ENCODE measurements around the gene PTGES.
A peak's percentile ranks its signal among the peaks of the same experiment; 100 is the strongest.

PTGES gene

DNA sequence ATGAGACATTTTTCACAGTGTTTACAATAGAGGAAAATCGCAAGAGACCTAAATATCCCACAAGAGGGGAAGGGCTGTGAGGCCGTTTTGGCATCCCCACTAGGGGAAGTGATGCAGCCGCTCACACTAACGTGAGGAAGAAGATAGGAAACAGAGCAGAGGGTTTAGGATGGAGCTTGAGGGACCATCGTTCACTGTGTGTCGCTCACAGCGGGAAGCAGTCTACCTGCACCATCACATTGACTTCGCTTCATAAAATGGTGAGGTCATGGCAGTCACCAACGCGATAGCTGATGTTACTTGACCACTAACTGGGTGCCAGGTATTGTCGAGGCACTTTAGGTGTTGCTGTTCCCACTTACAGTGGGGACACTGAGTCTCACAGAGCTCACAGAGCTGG lies 51.8 kb downstream of the PTGES start:
- no peak overlapping the region for H3K27ac Mint-ChIP-seq
- no peak for DNase-seq
- peaks cover 9% of the 10 kb centered on the region for H3K36me3 Mint-ChIP-seq (ENCODE audit: low read depth)
- TF ChIP-seq, protein P1, sequence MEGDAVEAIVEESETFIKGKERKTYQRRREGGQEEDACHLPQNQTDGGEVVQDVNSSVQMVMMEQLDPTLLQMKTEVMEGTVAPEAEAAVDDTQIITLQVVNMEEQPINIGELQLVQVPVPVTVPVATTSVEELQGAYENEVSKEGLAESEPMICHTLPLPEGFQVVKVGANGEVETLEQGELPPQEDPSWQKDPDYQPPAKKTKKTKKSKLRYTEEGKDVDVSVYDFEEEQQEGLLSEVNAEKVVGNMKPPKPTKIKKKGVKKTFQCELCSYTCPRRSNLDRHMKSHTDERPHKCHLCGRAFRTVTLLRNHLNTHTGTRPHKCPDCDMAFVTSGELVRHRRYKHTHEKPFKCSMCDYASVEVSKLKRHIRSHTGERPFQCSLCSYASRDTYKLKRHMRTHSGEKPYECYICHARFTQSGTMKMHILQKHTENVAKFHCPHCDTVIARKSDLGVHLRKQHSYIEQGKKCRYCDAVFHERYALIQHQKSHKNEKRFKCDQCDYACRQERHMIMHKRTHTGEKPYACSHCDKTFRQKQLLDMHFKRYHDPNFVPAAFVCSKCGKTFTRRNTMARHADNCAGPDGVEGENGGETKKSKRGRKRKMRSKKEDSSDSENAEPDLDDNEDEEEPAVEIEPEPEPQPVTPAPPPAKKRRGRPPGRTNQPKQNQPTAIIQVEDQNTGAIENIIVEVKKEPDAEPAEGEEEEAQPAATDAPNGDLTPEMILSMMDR (IDR thresholded peaks at IDR 0.05) = no peak
- H3K4me3 Mint-ChIP-seq = no peak overlapping the region
- H3K9me3 Mint-ChIP-seq = no peaks in the 10 kb centered on the region
- peaks cover 34% of the 10 kb centered on the region for H3K4me1 Mint-ChIP-seq
- peaks cover 20% of the 10 kb centered on the region for H3K27me3 Mint-ChIP-seq (ENCODE audit: low read depth, poor library complexity)

DNA sequence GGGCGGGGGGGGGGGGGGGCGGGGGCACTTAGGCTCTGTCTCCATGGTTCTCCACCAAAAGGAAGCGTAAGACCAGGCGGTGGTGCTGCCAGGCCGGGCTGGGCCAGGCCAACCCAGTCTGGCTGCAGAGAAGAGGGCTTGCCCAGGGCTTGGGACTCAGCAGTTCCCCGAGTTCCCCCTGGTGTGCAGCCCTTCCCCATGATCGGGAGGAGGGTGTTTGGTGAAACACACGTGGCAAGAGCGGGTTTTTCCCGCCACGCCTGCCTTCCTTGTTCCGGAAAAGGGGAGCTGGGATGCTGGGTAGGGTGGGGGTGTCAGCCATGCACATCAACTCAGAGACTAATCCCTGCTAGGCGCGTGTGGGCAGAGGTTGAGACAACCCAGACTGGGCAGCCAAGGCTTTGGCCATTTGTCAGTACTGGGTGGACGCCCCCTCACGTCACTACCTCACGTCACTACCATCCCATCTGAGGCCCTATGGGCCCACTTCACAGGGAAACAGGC lies 54.5 kb downstream of the PTGES start:
- no peak overlapping the region for H3K27ac Mint-ChIP-seq

DNA sequence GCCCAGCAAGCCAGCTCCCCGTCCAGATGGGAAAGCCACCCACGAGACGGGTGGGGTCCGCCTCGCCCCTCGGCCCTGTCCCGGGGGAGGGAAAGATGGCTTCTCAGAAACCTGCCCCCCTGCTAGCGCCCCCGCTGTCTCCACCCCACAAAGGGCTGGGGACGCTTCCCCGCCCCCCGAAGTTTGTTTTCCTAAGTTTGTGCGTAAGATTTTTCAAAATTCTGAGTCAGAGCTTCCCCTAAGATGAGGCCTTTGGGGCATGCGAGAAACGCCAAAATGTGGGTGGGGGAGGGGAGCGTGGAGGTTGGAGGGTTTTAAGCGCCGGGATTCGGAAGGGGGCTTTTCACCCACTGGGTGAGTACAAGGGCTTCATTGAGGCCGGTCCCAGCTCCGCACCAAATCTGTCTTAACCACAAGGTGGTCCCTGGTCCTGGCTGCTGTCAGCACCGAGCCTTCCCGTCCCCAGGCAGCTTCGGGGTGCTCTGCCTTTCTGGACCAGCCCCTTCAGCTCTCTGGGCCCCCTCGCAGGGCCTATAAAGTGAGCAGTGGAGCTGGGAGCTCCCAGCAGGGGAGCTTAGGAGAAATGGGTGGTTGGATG lies 55.1 kb downstream of the PTGES start:
- no peak for DNase-seq
- H3K9me3 Mint-ChIP-seq = no peaks in the 10 kb centered on the region
- H3K27me3 Mint-ChIP-seq (ENCODE audit: low read depth, poor library complexity) = peaks cover 42% of the 10 kb centered on the region
- H3K36me3 Mint-ChIP-seq (ENCODE audit: low read depth) = peaks cover 11% of the 10 kb centered on the region
- no peak overlapping the region for H3K27ac Mint-ChIP-seq
- peaks cover 33% of the 10 kb centered on the region for H3K4me1 Mint-ChIP-seq
- TF ChIP-seq, protein P1 (IDR thresholded peaks at IDR 0.05) = no peak
- peak overlapping the region; percentile 70 for H3K4me3 Mint-ChIP-seq

More for the DNA sequence above, 54.5 kb downstream of the PTGES start:
- Mint-ChIP-seq H3K9me3 (no peaks in the 10 kb centered on the region), H3K4me3 (no peak overlapping the region), H3K27me3 (ENCODE audit: low read depth, poor library complexity) (peaks cover 45% of the 10 kb centered on the region), H3K4me1 (peaks cover 39% of the 10 kb centered on the region), H3K36me3 (ENCODE audit: low read depth) (peaks cover 6% of the 10 kb centered on the region)
- TF ChIP-seq, protein P1 (IDR thresholded peaks at IDR 0.05) = no peak
- DNase-seq = no peak

DNA sequence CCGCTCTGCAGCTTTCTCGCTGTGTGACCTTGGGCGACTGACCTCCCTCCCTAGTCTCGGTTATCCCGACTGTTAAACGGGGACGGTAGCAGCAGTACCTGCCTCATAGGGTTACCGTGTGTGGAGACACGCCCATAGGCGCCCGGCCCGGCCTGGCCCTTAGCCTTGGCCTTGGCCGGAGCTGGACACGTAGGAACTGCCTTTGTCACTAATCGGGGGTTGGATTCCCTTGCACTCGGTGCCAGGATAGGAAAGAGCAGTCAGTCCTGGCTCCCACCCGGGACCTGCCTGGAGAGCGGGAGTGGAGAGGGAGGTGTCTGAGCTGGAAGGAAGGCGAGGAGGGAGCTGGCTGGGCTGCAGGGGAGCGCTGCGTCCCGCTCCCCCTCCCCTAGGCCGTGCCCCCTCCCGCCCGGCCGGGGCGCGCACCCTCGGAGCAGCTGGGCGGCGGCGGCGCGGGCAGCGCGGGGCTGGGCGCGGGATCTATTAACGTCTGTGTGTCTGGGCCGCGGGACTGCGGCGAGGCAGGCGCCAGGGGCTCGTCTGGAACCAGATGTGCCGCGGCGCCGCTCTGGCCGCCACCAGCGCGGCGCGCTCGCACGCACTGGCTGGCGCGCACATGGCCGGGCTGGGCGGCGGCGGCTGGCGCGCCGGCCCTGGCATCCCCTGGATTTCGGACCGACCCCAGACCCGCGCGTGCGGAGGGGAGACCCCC lies 55.7 kb downstream of the PTGES start:
- H3K27me3 Mint-ChIP-seq (ENCODE audit: low read depth, poor library complexity) = peaks cover 39% of the 10 kb centered on the region
- peaks cover 28% of the 10 kb centered on the region for H3K4me1 Mint-ChIP-seq
- peaks cover 17% of the 10 kb centered on the region for H3K36me3 Mint-ChIP-seq (ENCODE audit: low read depth)
- H3K9me3 Mint-ChIP-seq = no peaks in the 10 kb centered on the region
- no peak overlapping the region for H3K27ac Mint-ChIP-seq
- DNase-seq = peak; percentile 72
- TF ChIP-seq, protein P1 (IDR thresholded peaks at IDR 0.05) = no peak
- H3K4me3 Mint-ChIP-seq = peak overlapping the region; percentile 90

DNA sequence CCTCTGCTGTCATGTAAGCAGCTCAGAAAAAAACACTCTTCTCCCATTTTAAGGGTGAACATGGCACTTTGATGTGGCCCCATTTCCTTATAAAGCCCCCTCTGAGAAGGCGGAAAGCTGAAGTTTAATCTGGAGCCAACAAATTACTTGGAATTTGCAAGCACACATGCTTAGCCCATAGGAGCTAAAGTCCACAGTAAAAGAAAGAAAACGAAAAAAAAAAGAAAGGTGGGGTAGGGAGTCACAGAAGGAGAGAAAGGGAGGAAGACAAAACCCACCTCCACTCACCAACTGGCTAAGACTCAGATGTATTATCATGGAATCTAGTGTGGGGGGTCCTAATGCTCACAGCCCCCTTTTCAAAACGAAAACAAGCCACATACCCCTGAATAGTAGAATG lies 57.0 kb downstream of the PTGES start:
- peaks cover 25% of the 10 kb centered on the region for H3K4me1 Mint-ChIP-seq
- TF ChIP-seq, protein P1 (IDR thresholded peaks at IDR 0.05) = no peak
- H3K27ac Mint-ChIP-seq = no peak overlapping the region
- H3K9me3 Mint-ChIP-seq = no peaks in the 10 kb centered on the region
- peaks cover 40% of the 10 kb centered on the region for H3K27me3 Mint-ChIP-seq (ENCODE audit: low read depth, poor library complexity)
- no peak for DNase-seq
- H3K4me3 Mint-ChIP-seq = peak overlapping the region; percentile 36
- peaks cover 20% of the 10 kb centered on the region for H3K36me3 Mint-ChIP-seq (ENCODE audit: low read depth)
